ENCODE data around the gene DDI2. TPM values are rescaled to one million over a fixed set of nuclear protein-coding genes. Genes with fewer than 3 reads are reported as not detected.

Gene DDI2
- total RNA-seq, 1 experiment from 2014 or later, result 32.7 TPM

GRCh38 chr1:15683345-15684039, 66.2 kb downstream of the DDI2 start:
- intact Hi-C loops (cut with micrococcal nuclease), result no loop called here
- TF ChIP-seq CTCF (IDR thresholded peaks at IDR 0.05; ENCODE audit: unreplicated experiment), result no peak
- Mint-ChIP-seq H3K36me3 (ENCODE audit: insufficient read depth, unreplicated experiment) (peaks cover 4% of the 10 kb centered on the region), H3K4me1 (ENCODE audit: insufficient read depth, unreplicated experiment) (peaks cover 43% of the 10 kb centered on the region), H3K9me3 (ENCODE audit: unreplicated experiment) (no peaks in the 10 kb centered on the region), H3K4me3 (ENCODE audit: unreplicated experiment) (peak overlapping the region; percentile 78), H3K27me3 (ENCODE audit: insufficient read depth, unreplicated experiment) (no peaks in the 10 kb centered on the region), H3K27ac (ENCODE audit: low read depth, unreplicated experiment) (peak overlapping the region; percentile 99)
- ChIA-PET CTCF (no interaction called here), POLR2A (no interaction called here)
- no TSS peak for BruUV-seq (replicated peaks)
- DNase-seq (ENCODE audit: unreplicated experiment), result no peak

GRCh38 chr1:15684042-15684461, 66.8 kb downstream of the DDI2 start, which contains the start of gene PLEKHM2:
Gene PLEKHM2, plus strand, starts transcription at chr1:15684320. Its CDS starts 239 bp downstream, at chr1:15684559.
- Mint-ChIP-seq H3K27me3 (ENCODE audit: insufficient read depth, unreplicated experiment) (no peaks in the 10 kb centered on the region), H3K9me3 (ENCODE audit: unreplicated experiment) (no peaks in the 10 kb centered on the region), H3K4me1 (ENCODE audit: insufficient read depth, unreplicated experiment) (peaks cover 40% of the 10 kb centered on the region), H3K36me3 (ENCODE audit: insufficient read depth, unreplicated experiment) (peaks cover 6% of the 10 kb centered on the region), H3K27ac (ENCODE audit: low read depth, unreplicated experiment) (peak within 1 kb of the TSS; percentile 99), H3K4me3 (ENCODE audit: unreplicated experiment) (peak within 1 kb of the TSS; percentile 79)
- intact Hi-C loops (cut with micrococcal nuclease), result no loop called here
- TF ChIP-seq CTCF (IDR thresholded peaks at IDR 0.05; ENCODE audit: unreplicated experiment), result no peak
- DNase-seq (ENCODE audit: unreplicated experiment), result no peak
- CTCF ChIA-PET, result interaction anchor here (1.0 kb wide), 1 partner anchor 88 kb away, joined by 4 read pairs; no protein-coding TSS in a partner anchor
- BruUV-seq (replicated peaks), result no TSS peak
- POLR2A ChIA-PET, result interaction anchor here (0.6 to 4.0 kb wide), 4 partner anchors 19 to 82 kb away, joined by 3 to 19 read pairs (median 6); no protein-coding TSS in a partner anchor

GRCh38 chr1:15684468-15685291, 67.4 kb downstream of the DDI2 start:
- no peaks in the 10 kb centered on the region for H3K27me3 Mint-ChIP-seq (ENCODE audit: insufficient read depth, unreplicated experiment)
- TF ChIP-seq CTCF (IDR thresholded peaks at IDR 0.05; ENCODE audit: unreplicated experiment), result no peak
- peak overlapping the region; percentile 79 for H3K4me3 Mint-ChIP-seq (ENCODE audit: unreplicated experiment)
- no TSS peak for BruUV-seq (replicated peaks)
- CTCF ChIA-PET, result interaction anchor here (1.0 kb wide), 1 partner anchor 89 kb away, joined by 4 read pairs; no protein-coding TSS in a partner anchor
- no peaks in the 10 kb centered on the region for H3K9me3 Mint-ChIP-seq (ENCODE audit: unreplicated experiment)
- H3K36me3 Mint-ChIP-seq (ENCODE audit: insufficient read depth, unreplicated experiment), result peaks cover 9% of the 10 kb centered on the region
- peak overlapping the region; percentile 99 for H3K27ac Mint-ChIP-seq (ENCODE audit: low read depth, unreplicated experiment)
- DNase-seq (ENCODE audit: unreplicated experiment), result no peak
- peaks cover 39% of the 10 kb centered on the region for H3K4me1 Mint-ChIP-seq (ENCODE audit: insufficient read depth, unreplicated experiment)
- POLR2A ChIA-PET, result interaction anchor here (0.5 to 4.0 kb wide), 11 partner anchors 9 to 164 kb away, joined by 3 to 30 read pairs (median 4); partner anchors contain the start of gene DDI2
- intact Hi-C loops (cut with micrococcal nuclease), result loop anchor here (1.0 kb wide), 1 partner anchor 29 kb away; no protein-coding TSS in a partner anchor

- DNase-seq (ENCODE audit: unreplicated experiment), result no peak
- Mint-ChIP-seq H3K36me3 (ENCODE audit: insufficient read depth, unreplicated experiment) (peaks cover 17% of the 10 kb centered on the region), H3K27me3 (ENCODE audit: insufficient read depth, unreplicated experiment) (no peaks in the 10 kb centered on the region), H3K4me1 (ENCODE audit: insufficient read depth, unreplicated experiment) (peaks cover 30% of the 10 kb centered on the region), H3K9me3 (ENCODE audit: unreplicated experiment) (no peaks in the 10 kb centered on the region), H3K27ac (ENCODE audit: low read depth, unreplicated experiment) (peak overlapping the region; percentile 99), H3K4me3 (ENCODE audit: unreplicated experiment) (peak overlapping the region; percentile 79)
- TSS peak; percentile 66 for BruUV-seq (replicated peaks)
- CTCF ChIA-PET, result no interaction called here
- intact Hi-C loops (cut with micrococcal nuclease), result loop anchor here (1.0 kb wide), 1 partner anchor 31 kb away; no protein-coding TSS in a partner anchor
- TF ChIP-seq CTCF (IDR thresholded peaks at IDR 0.05; ENCODE audit: unreplicated experiment), result no peak
- POLR2A ChIA-PET, result interaction anchor here (0.7 to 4.0 kb wide), 8 partner anchors 12 to 163 kb away, joined by 3 to 30 read pairs (median 6); partner anchors contain the start of gene DDI2
These were observed 68.6 kb downstream of the DDI2 start for GRCh38 chr1:15685820-15686219.
